Suprapubic skin (tissue), 4 donors: ENCODE measurements around the gene GSG1L.

Experiments
- EP300 ChIP-seq: sonication (generic); formaldehyde crosslinking; IDR thresholded peaks from one replicate; pipeline ENCODE4 v1.6.1; 2017; ENCODE audit warnings: antibody characterized with exemption
- POLR2AphosphoS5 ChIP-seq, 3 donors: sonication (generic); formaldehyde crosslinking; IDR thresholded peaks; one replicate each; pipeline ENCODE4 v1.6.1; 2017; ENCODE audit warnings: antibody characterized with exemption in 3 of 3
- TF ChIP-seq, protein P1 (sequence below), 2 donors: fragments of 200-600 bp in 1 of 2; fragments of 450-650 bp in 1 of 2; sonication (generic) in 1 of 2; IDR thresholded peaks; one replicate each; pipeline ENCODE4 v1.5.1; 2016 to 2019; ENCODE audit warnings: antibody characterized with exemption in 2 of 2, mild to moderate bottlenecking in 1 of 2, moderate library complexity in 1 of 2

DNA sequence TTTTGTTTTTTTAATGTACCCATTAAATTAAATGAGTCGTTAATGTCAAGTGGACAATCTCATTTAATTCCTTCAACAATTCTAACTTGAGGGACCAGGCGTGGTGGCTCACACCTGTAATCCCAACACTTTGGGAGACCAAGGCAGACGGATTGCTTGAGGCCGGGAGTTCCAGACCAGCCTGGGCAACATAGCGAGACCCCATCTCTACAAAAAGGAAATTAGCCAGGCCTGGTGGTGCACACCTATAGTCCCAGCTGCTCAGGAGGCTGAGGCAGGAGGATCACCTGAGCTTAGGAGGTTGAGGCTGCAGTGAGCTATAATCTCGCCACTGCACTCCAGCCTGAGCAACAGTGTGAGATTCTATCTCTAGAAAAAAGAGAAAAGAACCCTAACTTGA lies 20.7 kb upstream of the GSG1L start:
- TF ChIP-seq POLR2AphosphoS5 (IDR thresholded peaks at IDR 0.05) (no peak), EP300 (no peak)
- TF ChIP-seq, protein P1, sequence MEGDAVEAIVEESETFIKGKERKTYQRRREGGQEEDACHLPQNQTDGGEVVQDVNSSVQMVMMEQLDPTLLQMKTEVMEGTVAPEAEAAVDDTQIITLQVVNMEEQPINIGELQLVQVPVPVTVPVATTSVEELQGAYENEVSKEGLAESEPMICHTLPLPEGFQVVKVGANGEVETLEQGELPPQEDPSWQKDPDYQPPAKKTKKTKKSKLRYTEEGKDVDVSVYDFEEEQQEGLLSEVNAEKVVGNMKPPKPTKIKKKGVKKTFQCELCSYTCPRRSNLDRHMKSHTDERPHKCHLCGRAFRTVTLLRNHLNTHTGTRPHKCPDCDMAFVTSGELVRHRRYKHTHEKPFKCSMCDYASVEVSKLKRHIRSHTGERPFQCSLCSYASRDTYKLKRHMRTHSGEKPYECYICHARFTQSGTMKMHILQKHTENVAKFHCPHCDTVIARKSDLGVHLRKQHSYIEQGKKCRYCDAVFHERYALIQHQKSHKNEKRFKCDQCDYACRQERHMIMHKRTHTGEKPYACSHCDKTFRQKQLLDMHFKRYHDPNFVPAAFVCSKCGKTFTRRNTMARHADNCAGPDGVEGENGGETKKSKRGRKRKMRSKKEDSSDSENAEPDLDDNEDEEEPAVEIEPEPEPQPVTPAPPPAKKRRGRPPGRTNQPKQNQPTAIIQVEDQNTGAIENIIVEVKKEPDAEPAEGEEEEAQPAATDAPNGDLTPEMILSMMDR (IDR thresholded peaks at IDR 0.05): no peak
